GM19467 (cell line): ENCODE results near the gene CBLC.

Experiments used
- ATAC-seq: cut with Tn5 transposase; IDR thresholded peaks from one replicate; pipeline ENCODE4 v1.9.1; 2021; ENCODE audit warnings: mild to moderate bottlenecking, moderate library complexity; ENCODE audit not compliant: unreplicated experiment

The CBLC gene

GRCh38 chr19:44794610-44795009, 16.9 kb downstream of the CBLC start:
- ATAC-seq = no peak

- no peak for ATAC-seq
Observed at GRCh38 chr19:44795398-44795987, 17.8 kb downstream of the CBLC start.

- ATAC-seq = no peak
Observed at GRCh38 chr19:44796701-44797115, 19.0 kb downstream of the CBLC start.

GRCh38 chr19:44799627-44800346, 22.1 kb downstream of the CBLC start:
- ATAC-seq = no peak

GRCh38 chr19:44800461-44800860, 22.8 kb downstream of the CBLC start:
- peak; percentile 73 for ATAC-seq

- ATAC-seq = no peak
Observed at GRCh38 chr19:44803442-44804428, 26.0 kb downstream of the CBLC start.

GRCh38 chr19:44806291-44806690, 28.6 kb downstream of the CBLC start:
- ATAC-seq = no peak

- ATAC-seq = no peak
Observed at GRCh38 chr19:44807162-44807561, 29.5 kb downstream of the CBLC start.

- no peak for ATAC-seq
Observed at GRCh38 chr19:44807652-44808462, 30.2 kb downstream of the CBLC start.

GRCh38 chr19:44808463-44809371, 31.0 kb downstream of the CBLC start, which contains the start of gene BCAM:
BCAM (plus strand) TSS chr19:44809103; CDS start chr19:44809125, 22 bp downstream.
- ATAC-seq = no peak

GRCh38 chr19:44809577-44810233, 32.0 kb downstream of the CBLC start:
- ATAC-seq = no peak

- no peak for ATAC-seq
Observed at GRCh38 chr19:44810234-44811121, 32.8 kb downstream of the CBLC start.

- no peak for ATAC-seq
Observed at GRCh38 chr19:44811122-44811419, 33.4 kb downstream of the CBLC start.

- ATAC-seq = no peak
Observed at GRCh38 chr19:44812142-44812718, 34.5 kb downstream of the CBLC start.

- ATAC-seq = no peak
Observed at GRCh38 chr19:44813070-44813840, 35.6 kb downstream of the CBLC start.

GRCh38 chr19:44813841-44814470, 36.3 kb downstream of the CBLC start:
- no peak for ATAC-seq

- no peak for ATAC-seq
Observed at GRCh38 chr19:44814517-44814916, 36.8 kb downstream of the CBLC start.
